GM21786 (cell line): ENCODE results near the gene VWA2.

ENCODE experiments used
- ATAC-seq: cut with Tn5 transposase; IDR thresholded peaks from one replicate; pipeline ENCODE4 v1.9.1; 2021; ENCODE audit not compliant: unreplicated experiment

VWA2 gene

DNA sequence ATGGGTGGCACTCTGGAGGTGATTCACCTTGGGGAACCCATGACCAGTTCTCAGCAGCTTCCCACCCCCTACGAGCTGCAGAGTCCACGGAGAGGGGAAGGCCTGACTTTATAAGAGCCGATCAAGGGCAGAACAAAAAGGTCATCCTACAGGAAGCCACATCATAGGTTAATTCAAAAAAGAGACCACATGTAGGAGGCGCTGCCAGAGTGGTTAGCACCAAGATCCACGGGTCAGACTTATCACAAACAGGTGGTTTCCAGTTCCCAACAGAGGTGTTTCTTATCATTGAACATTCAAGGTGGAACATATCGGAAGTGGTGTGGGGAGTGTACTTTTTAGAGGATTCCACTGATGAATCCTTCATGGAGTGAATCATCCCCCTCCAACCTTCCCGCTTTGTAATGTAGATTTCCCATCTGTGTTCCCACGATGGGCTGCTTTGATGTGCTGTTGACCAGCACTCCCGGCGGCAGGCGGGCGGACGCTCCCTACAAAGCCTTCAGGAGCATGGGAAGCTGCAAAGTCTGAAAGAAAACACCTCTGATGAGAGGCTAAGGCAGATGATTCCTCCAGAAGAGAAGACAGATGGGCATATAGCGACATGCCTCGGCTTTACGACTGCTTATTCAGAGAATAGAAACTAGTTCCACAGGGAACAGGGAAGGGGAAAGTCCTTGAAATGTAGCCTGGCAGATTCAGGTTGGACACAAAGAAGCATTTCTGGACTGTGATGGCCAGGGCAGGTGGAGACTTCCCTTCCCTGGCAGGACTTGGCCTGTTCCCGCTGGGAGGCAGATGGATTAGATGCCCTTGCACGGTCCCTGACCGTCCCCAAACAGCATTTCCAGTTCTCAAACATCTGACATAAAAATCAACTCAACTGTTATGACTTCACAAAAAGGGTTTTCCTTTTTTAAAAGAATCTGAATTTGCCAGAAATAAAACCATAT, 98.7 kb downstream of the VWA2 start:
- ATAC-seq, result no peak

DNA sequence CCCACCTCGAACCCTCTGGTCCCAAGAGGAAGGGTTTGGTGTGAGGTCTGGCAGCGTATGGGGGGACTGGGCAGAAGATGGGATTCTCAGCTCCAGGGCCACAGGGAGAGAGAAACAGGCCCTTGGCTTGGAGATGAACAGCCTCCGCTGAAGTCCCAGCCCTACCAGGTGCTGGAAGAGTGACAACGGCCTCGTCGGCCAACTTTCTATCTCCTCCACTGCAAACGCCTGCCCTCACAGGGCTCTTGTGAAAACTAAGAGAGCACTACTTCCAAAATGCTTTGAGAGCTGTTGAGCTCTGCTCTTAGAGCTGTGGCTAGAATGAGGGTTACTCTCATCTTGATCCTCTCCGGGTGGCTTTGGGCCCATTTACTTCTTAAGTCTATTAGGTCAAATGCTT, 101.8 kb downstream of the VWA2 start:
- no peak for ATAC-seq
